IPS-NIHi11 (cell line): ENCODE data around the gene IDUA.

ENCODE experiments used
- DNase-seq: peaks from one replicate; pipeline ENCODE4 v3.0.0; 2012; ENCODE audit warnings: mixed read lengths, low spot score

The IDUA gene

DNA sequence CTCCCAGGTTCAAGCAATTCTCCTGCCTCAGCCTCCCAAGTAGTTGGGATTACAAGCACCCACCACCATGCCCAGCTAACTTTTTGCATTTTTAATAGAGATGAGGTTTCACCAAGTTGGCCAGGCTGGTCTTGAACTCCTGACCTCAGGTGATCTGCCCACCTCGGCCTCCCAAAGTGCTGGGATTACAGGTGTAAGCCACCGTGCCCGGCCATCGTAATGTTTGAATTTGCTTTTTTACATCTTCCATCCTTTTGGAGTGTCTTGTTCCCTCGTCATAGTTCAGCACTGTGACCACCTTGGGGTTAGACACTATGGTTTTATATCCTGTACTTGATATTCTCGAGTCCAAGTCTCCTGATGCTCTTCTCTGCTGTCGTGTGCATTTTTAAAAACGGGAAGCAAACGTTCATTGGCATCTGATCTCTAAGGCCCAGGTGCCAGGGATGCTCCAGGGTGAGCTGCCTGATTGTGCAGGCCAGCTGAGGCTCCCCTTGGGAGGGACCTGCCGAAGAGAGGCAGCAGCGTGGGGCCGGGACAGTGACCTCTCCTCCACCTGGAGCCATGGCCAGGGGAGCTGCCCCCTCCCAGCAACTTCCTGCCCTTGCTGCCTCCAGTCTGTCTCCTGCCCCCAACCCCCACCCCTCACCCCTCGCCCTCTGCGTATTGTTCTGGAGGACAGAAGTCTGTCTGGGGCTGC is 30.2 kb upstream of the IDUA start:
- peak; percentile 17 for DNase-seq

DNA sequence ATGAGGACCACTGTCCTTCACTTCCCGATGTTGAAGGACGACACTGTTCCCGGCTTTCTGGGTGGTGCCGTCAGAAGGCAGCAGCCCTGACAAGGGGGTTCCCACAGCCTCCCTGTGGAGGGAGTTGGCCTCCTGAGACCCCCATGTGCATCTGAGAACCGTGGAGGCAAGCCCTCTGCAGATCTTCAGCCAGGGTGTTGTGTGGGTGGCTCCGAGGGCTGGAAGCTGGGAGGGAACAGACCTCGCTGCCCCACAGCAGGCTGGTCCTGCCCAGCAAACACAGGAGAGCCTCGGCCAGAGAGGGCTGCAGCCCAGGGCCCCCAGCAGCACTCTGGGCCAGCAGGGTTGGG is 29.6 kb upstream of the IDUA start:
- DNase-seq = no peak

DNA sequence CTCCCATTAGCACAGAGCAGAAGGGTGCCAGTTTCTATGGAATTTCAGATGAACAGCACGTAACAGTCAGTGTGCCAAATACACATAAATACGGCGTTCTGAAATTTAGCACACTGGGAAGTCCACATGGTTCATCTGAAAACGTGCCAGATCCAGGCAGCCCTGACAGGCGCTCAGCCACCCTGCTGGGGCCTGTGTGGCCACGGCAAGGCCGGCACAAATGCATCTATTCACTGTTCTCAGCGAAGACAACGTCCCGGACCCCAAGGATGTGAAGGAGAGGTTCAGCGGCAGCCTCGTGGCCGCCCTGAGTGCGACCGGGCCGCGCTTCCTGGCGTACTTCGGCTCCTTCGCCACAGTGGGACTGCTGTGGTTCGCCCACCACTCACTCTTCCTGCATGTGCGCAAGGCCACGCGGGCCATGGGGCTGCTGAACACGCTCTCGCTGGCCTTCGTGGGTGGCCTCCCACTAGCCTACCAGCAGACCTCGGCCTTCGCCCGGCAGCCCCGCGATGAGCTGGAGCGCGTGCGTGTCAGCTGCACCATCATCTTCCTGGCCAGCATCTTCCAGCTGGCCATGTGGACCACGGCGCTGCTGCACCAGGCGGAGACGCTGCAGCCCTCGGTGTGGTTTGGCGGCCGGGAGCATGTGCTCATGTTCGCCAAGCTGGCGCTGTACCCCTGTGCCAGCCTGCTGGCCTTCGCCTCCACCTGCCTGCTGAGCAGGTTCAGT is 29.1 kb upstream of the IDUA start:
- DNase-seq = peak; percentile 14

DNA sequence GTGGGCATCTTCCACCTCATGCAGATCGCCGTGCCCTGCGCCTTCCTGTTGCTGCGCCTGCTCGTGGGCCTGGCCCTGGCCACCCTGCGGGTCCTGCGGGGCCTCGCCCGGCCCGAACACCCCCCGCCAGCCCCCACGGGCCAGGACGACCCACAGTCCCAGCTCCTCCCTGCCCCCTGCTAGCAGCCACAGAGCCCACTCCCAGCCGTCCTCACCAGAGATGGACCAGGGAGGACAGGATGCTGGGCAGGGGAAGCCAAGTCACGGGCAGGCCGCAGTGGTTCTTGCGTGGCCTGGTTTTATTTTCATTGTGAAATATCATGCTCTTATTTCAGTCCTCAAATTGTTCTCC is 28.6 kb upstream of the IDUA start:
- DNase-seq = peak; percentile 7

DNA sequence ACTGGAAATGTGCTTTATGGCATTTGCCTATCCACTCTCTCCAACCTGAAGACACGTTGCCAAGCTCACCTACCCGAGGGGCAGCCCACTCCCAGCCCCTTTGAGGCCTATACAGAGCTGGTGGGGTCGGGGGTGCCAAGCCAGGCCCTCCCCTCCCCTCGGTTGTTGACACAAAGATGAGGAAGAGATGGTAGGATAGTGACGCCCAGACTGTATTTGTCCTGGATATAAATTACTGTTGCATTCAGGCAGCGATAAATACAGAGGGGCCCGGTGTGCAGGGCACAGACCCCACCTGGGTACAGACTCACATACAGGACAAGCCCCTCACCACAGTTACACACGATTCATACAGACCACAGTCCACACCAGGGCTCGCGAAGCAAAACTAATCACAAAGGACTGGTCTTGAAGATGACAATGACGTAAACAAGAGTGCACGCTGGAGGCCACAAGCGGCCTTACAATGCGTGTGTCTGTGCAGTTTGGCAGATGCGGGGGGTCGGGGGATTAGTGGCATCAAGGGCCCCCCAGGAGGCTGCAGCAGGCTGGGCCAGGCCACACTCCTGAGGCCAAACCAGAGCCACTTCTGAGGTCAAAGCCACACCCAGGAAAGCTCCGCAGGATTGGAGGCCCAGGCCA is 28.0 kb upstream of the IDUA start:
- DNase-seq = no peak

DNA sequence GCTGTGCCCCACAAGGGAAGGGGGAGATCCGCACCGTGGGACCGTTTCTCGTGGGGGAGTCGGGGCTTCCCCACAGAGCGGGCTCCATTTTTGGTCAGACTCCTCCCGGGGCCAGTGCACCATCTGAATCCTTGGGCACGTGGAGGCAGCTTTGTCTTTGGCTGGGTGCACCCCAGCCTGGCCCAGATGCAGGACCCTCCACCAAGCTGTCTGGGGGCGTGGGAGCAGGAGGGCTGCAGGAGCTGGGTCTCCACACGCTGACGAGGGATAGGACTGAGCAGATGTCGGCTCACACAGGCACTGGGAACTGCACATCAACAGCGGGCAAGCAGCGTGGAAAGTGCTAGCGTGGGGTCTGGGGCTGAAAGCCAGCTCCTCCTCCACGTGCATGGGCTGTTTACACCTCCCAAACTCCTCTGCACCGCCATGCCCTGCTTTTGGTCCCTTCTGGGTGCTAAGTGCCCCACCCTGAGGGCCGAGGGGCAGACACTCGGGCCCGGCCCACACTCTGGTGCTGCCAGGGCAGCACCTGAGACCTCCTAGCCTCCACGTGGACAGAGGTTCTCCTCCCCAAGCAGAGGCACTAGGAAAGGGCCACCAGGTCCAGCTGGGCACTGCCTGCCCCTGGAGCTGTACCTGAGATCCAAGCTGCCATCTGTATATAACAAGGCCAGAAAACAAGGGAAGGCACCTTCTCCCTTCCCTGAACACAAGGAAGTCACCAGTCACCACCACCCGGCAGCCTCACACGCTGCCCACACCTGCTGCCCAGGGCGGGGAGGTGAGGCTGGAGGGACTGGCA is 27.3 kb upstream of the IDUA start:
- DNase-seq = peak; percentile 14

DNA sequence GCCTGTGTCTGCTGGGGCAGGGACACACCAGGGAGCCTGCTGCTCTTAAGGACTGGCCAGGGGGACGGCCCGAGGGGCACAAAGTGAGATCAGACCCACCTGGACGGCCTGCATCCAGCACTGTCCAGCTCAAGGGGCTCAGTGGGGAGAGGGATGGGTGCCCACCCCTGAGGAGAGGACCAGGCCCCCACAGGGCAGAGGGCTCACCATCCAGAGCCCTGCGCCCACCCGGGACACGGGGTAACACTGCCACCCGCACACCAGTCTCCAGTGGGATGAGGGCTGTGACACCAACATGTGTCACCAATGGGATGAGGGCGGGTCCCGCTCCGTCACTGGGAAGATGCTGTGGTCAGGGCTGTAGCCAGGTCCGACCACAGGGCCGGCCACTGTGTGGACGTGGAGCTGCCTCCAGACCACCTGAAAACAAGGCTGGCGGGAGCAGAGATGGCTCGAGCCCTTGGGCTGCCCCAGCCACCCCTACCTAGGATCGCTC is 26.7 kb upstream of the IDUA start:
- DNase-seq = peak; percentile 16

DNA sequence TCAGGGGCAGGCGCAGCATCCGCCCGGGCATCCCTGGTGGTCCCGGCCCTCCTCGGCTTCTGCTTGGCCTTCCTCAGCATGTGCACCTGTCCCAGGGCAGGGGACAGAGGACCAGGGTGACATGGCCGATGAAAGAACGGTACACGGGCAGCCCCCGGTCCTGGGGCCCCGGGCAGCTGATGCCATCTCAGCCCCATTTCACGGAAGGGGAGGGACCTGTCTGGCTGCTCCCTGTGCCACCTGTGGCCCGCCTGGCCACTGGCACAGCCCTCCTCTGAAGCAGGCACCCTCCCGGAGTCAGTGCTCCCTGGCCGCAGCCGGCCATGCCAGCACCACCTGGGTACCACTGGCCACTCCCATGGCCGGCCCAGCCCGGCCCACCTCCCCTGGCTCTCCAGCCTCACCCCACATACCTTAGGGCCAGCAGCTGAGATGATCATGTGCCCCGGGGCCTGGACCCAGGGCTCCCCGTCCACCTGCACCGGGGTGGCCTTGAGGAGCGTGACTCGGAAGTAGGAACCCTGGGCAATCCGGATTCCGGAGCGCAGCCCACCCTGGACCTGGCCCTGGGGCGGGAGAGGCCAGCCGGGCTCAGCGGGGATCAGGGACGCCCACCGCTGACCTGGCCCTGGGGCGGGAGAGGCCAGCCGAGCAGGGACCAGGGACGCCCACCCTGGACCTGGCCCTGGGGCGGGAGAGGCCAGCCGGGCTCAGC is 26.1 kb upstream of the IDUA start:
- DNase-seq = peak; percentile 12

DNA sequence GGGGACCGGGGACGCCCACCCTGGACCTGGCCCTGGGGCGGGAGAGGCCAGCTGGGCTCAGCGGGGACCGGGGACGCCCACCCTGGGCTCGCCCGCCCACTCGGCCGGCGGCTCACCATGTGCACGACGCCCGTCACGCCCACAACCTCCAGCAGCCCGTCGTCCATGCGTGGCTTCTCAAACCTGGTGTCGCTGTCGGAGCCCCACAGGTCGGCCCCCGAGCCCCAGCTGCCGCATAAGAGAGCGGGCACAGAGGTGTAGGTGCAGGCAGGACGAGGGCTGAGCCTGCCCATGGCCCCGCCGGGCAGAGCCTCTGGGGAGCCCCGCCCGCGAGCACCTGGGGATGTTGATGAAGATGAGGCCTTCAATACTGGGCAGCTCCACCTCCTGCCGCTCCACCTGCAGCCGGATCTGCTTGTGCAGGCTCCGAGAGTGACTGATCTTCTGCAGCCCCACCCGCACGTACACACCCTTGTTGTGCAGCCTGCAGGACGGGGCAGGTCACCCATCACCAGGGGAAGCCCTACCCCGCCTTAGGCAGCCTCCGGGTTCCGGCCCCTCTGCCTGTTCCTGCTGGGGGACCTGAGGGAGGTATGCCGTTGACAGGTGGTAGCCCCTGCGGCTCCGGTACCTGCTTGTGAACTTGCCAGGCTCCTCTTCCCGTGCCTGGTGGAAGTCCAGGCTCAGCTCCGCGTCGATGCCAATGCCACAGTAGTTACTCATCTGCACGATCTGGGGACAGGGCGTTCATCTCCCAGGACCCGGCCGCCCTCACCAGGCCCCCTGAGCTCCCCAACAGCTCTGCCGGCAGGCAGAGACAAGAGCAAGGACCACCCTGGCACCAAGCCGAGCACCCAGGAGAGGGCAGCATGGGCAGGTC is 25.3 kb upstream of the IDUA start:
- peak; percentile 11 for DNase-seq

DNA sequence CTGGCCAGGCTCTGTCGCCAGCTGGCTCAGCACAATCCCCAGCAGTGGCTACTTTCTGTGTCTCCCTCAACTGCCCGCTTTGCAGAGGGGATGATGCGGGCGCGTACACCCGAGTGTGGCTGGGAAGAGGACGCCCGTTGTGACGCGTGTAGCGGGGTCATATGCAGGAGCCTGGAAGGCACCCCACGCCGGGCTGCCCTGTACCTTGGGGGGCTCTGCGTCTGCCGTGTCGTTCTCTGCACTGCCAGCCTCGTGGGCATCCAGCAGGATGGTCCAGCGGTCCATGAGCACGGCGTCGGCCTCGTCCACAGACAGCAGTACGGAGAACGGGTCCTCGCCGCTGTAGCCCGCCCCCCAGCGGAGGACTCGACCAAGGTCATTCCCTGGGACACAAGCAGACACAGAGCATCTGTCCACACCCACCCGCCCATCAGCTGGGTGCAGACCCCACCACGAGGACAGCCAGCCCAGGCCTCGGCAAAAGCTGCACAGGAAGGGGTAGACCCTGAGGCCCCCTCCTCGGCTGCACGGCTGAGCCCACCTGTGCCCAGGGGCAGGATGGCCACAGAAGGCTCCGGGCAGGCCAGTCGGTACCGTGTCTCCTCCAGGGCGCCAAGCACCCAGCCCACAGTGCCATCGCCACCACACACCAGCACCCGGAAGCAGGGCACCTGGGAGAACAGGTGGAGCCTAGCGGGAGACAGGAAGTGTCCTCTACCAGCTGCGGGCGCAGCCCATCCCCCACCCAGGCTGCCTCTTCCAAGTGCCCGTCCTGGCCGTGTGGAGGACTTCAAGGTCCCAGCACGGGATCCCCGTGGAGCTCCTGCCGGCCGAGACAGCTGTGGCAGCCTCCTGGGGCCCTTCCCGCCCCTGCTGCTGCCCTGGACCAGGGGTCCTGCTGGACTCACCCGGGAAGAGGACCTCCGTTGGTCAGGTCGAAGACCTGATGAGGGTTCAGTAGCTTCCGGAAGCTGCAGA is 24.3 kb upstream of the IDUA start:
- no peak for DNase-seq

DNA sequence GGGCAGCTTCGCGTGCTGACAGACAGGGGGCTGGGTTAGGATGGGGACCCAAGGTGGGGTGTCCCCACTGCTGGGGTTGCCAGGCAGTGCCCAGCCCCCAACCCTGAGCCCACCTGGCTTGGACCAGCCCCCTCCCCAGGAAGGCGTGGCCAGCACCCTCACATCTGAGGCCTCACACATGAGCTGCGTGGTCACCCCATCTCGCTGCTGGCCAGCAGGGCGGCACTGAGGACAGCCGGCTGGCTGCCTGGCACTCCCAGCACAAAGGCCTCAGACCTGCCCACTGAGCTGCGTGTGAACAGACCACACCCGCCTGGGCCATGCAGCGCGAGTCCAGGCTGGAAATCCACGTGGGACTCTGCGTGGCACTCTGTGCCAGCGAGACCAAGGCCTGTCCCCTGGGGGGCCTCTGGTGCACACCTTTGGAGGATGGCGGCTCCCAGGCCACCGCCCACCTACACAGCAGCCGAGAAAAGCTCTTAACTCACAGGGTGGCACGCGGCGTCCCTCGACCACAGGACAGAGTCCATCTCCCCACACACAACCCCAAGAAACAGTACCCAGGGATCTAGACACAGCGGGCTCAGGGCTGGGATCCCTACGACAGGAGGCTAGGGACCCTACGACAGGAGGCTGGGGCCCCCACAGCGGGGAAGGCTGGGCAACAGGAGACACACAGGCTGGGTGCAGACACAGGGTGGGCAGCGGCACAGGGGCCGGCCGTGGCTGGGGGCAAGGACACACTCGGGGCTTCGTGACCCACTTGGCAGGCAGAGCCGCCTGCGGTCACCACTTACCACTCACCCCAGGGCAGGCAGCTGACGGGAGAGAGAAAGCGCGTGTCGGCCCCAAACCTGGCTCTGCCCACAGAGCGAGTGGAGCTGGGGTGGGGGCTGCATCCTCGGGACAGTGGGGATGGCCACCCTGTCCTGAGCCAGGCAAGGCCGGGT is 23.3 kb upstream of the IDUA start:
- DNase-seq = no peak

DNA sequence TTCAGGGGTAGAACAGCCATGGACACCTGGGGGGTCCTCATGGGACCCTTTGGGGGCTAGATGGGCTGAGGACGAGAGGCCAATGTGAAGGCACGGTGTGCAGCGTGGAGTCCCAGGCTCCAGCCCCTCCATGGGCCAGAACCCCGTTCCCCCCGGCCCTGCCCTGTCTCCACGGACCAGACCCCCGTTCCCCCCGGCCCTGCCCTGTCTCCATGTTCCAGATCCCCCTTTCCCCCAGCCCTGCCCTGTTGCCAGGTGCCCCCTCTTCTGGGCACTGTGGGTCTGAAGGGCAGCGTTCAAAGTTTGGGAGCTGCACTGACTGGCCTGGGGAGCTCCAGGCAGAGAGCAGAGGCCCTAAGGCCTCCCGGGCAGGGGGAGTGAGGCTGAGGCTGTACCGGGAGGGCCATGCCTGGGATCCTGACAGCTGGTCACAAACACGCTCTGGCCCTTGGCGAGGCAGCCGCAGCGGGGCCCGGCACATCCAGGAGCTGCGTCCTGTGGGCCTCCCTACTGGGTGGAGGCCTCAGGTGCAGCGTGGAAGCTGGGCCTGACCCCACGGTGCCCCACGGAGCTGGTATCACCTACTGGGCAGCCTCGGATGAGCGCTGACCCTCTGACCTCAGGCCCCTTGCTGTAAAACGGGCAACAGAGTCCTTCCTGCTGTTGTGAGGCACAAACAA is 22.4 kb upstream of the IDUA start:
- no peak for DNase-seq

DNA sequence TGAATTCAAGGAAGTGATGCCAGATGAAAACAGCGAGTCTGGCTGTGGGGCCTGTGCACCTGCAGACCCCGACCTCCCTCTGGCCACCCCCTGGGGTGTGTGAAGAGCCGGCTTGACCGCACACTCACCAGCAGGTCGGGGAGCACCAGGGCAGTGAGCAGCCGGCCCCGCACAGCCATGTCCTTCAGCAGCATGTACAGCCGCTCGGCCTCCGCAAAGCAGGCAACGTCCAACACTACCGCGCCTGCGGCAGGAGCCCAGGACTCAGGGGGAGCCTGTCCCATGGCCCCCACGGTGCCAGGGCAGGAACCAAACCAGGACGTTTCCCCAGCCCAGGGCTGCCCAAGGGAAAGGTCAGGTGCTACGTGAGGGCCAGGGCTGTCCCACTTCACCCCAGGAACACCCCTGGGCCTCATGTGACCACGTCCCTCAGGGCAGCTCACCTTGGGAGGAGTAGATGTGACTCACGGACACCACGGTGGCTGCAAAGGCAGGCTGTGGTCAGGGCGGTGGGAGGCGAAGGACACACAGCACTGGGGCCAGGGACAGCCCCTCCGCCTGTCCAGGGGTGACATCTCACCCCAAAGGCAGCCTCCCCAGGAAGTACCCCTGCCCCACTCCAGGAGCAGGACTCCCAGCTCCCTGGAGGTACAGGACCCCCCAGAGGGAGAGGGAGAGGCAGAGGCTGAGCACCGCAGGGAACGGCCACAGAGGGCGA is 21.6 kb upstream of the IDUA start:
- no peak for DNase-seq

DNA sequence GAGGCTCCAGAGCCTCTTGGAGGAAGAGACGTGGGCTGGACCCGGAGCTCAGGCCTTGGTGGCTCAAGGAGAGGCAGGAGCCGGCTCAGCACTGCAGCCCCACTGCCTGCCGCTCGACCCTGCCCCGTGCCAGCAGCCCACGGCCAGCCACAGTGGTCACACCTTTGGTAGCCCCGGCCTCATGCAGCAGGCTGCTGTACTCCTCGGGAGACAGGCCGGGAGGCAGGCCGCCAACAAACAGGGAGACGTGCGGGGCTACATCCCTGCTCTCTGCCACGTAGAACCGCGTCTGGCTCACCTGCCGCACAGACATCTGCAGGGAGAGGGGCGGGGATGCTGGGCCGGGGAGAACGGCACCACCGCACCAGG is 21.1 kb upstream of the IDUA start:
- DNase-seq = no peak

DNA sequence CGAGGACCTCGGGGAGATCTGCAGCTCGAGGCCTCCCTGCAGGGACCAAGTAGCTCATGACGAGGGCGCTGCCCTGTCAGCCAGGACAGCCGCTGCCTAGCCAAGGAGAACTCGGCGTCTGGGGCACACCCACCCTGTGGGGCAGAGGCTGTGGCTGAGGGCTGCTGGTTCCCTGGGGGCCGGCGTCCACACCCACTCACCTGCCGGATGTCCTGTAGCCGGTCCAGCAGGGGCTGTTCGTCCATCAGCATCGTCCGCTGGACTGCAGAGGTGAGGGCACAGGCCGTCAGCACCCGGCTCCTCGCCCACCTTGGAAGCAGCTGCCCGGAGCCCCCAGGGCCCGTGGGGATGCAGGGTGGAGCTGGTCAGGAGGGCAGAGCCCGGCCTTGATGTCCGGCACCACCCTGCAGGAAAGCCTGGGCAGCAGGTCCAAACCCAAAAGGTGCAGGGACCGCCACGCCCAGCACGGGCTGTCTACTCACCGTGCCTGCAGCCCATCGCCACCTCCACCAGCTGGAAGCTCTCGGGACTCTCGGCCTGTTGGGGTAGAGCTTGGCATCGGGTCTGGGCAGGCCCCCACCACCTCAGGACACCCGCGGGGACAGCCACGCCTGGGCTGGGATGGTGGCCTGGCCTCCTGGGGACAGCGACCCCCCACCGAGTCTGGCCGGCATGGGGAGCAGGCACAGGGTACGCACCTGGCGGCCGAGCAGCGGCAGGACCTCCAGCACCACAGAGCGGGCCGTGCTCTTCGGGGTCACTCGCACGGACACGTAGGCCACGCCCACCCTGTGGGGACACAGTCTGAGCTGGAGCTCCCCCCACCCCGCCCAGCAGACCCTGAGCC is 20.4 kb upstream of the IDUA start:
- DNase-seq = no peak
